ENCODE measurements around the gene BEND6.
"Not testable (repeated sequence)": the region's sequence is repeated elsewhere in the genome, so short reads cannot be mapped to it uniquely, and the experiment has no call there.

Gene BEND6

GRCh38 chr6:57033228-57033627, 78.3 kb downstream of the BEND6 start:
- H3K27me3 ChIP-seq, result no peaks in the 10 kb centered on the region
- H3K27ac ChIP-seq, result no peak overlapping the region
- H3K9me3 ChIP-seq (replicated peaks in 1 of 11), result no peaks in the 10 kb centered on the region
- no peak overlapping the region for H3K4me2 ChIP-seq
- no peaks in the 10 kb centered on the region for H3K36me3 ChIP-seq
- no peaks in the 10 kb centered on the region for H4K20me1 ChIP-seq
- no peak for TF ChIP-seq Cebpa-rat (IDR thresholded peaks at IDR 0.05)
- H3K4me3 ChIP-seq, result no peak overlapping the region
- peaks cover 3 to 8% (median 5%) of the 10 kb centered on the region in 10 experiments; a peak in 13 of 20 replicates for H3K4me1 ChIP-seq
- no peak overlapping the region for H3K9ac ChIP-seq

GRCh38 chr6:57035549-57035948, 80.6 kb downstream of the BEND6 start:
- no peak overlapping the region for H3K27ac ChIP-seq
- no peak overlapping the region for H3K4me2 ChIP-seq
- H3K9ac ChIP-seq, result no peak overlapping the region
- H3K4me1 ChIP-seq, result peaks cover 3 to 8% (median 5%) of the 10 kb centered on the region in 10 experiments; a peak in 13 of 20 replicates
- no peaks in the 10 kb centered on the region for H3K9me3 ChIP-seq (replicated peaks in 1 of 11)
- H3K27me3 ChIP-seq, result no peaks in the 10 kb centered on the region
- no peaks in the 10 kb centered on the region for H3K36me3 ChIP-seq
- H4K20me1 ChIP-seq, result no peaks in the 10 kb centered on the region
- no peak overlapping the region for H3K4me3 ChIP-seq
- no peak for TF ChIP-seq Cebpa-rat (IDR thresholded peaks at IDR 0.05)

GRCh38 chr6:57038906-57039305, 84.0 kb downstream of the BEND6 start:
- Histone ChIP-seq H3K27ac (no peak overlapping the region), H3K9ac (no peak overlapping the region), H3K27me3 (no peaks in the 10 kb centered on the region), H3K4me3 (no peak overlapping the region), H4K20me1 (no peaks in the 10 kb centered on the region), H3K4me2 (no peak overlapping the region), H3K9me3 (replicated peaks in 1 of 11) (no peaks in the 10 kb centered on the region), H3K36me3 (no peaks in the 10 kb centered on the region), H3K4me1 (no peaks in the 10 kb centered on the region)
- no peak for TF ChIP-seq Cebpa-rat (IDR thresholded peaks at IDR 0.05)

- Histone ChIP-seq H3K27ac (no peak overlapping the region), H3K4me2 (no peak overlapping the region), H3K9me3 (replicated peaks in 1 of 11) (no peaks in the 10 kb centered on the region), H3K36me3 (no peaks in the 10 kb centered on the region), H3K27me3 (no peaks in the 10 kb centered on the region), H3K4me1 (no peaks in the 10 kb centered on the region), H4K20me1 (no peaks in the 10 kb centered on the region), H3K9ac (no peak overlapping the region), H3K4me3 (no peak overlapping the region)
- TF ChIP-seq Cebpa-rat (IDR thresholded peaks at IDR 0.05), result no peak
Measured at GRCh38 chr6:57040011-57040410, 85.1 kb downstream of the BEND6 start.

- H3K4me3 ChIP-seq, result not testable (repeated sequence)
Measured at GRCh38 chr6:57044061-57044460, 89.2 kb downstream of the BEND6 start.

GRCh38 chr6:57044568-57044967, 89.7 kb downstream of the BEND6 start:
- H3K36me3 ChIP-seq, result peaks cover 5 to 16% (median 7%) of the 10 kb centered on the region in 11 experiments; a peak in 15 of 22 replicates
- H3K9me3 ChIP-seq (replicated peaks in 1 of 11), result no peaks in the 10 kb centered on the region
- H3K4me2 ChIP-seq, result no peak overlapping the region
- peaks cover 0 to 18% (median 16%) of the 10 kb centered on the region in 11 experiments; a peak in 14 of 22 replicates for H4K20me1 ChIP-seq
- H3K4me1 ChIP-seq, result peaks cover 14 to 22% (median 17%) of the 10 kb centered on the region in 10 experiments
- no peaks in the 10 kb centered on the region for H3K27me3 ChIP-seq
- H3K9ac ChIP-seq, result no peak overlapping the region
- H3K4me3 ChIP-seq, result no peak overlapping the region
- no peak overlapping the region for H3K27ac ChIP-seq
- no peak for TF ChIP-seq Cebpa-rat (IDR thresholded peaks at IDR 0.05)

More at GRCh38 chr6:57044061-57044460, 89.2 kb downstream of the BEND6 start:
- not testable (repeated sequence) for H3K27ac ChIP-seq; H3K9me3 ChIP-seq (replicated peaks in 1 of 11); H3K27me3 ChIP-seq; H3K9ac ChIP-seq; H3K4me2 ChIP-seq
- Histone ChIP-seq H4K20me1 (peaks cover 0 to 13% (median 11%) of the 10 kb centered on the region in 11 experiments; a peak in 14 of 22 replicates), H3K36me3 (peaks cover under 1 to 11% (median 2%) of the 10 kb centered on the region in 11 experiments; a peak in 12 of 22 replicates), H3K4me1 (peaks cover 11 to 17% (median 12%) of the 10 kb centered on the region in 10 experiments)

GRCh38 chr6:57046332-57047256, 91.7 kb downstream of the BEND6 start, which contains the start of gene KIAA1586:
KIAA1586 (plus strand) TSS chr6:57046693; CDS start chr6:57046756, 63 bp downstream.
- Histone ChIP-seq H3K4me3 (peak within 1 kb of the TSS; percentile 52 to 73 (median 66)), H3K27ac (peak within 1 kb of the TSS in 10 of 11 experiments; percentile 52 to 79 (median 73); a peak in 20 of 22 replicates), H3K9ac (peak within 1 kb of the TSS; percentile 32 to 82 (median 77); a peak in 21 of 22 replicates), H3K36me3 (peaks cover 24 to 37% (median 27%) of the 10 kb centered on the region in 11 experiments), H3K4me2 (peak within 1 kb of the TSS; percentile 30 to 77 (median 70)), H3K4me1 (peaks cover 14 to 25% (median 22%) of the 10 kb centered on the region in 10 experiments), H4K20me1 (peaks cover 10 to 35% (median 33%) of the 10 kb centered on the region in 11 experiments; a peak in 17 of 22 replicates)
- not testable (repeated sequence) for H3K9me3 ChIP-seq (replicated peaks in 1 of 11); H3K27me3 ChIP-seq

- H3K9ac ChIP-seq; H3K27me3 ChIP-seq; H3K4me3 ChIP-seq; H3K27ac ChIP-seq; H3K4me2 ChIP-seq; H3K9me3 ChIP-seq (replicated peaks in 1 of 11): not testable (repeated sequence)
- peaks cover 31 to 43% (median 33%) of the 10 kb centered on the region in 11 experiments for H3K36me3 ChIP-seq
- H4K20me1 ChIP-seq, result peaks cover 12 to 41% (median 33%) of the 10 kb centered on the region in 11 experiments; a peak in 17 of 22 replicates
- peaks cover 14 to 25% (median 22%) of the 10 kb centered on the region in 10 experiments for H3K4me1 ChIP-seq
Measured at GRCh38 chr6:57047257-57047585, 92.3 kb downstream of the BEND6 start.

GRCh38 chr6:57047859-57048258, 93.0 kb downstream of the BEND6 start:
- Histone ChIP-seq H3K4me3 (peak overlapping the region; percentile 32 to 67 (median 52); a peak in 19 of 20 replicates), H3K9ac (peak overlapping the region; percentile 26 to 67 (median 48); a peak in 15 of 22 replicates), H3K36me3 (peaks cover 35 to 49% (median 39%) of the 10 kb centered on the region in 11 experiments), H3K4me1 (peaks cover 14 to 25% (median 22%) of the 10 kb centered on the region in 10 experiments), H3K27ac (peak overlapping the region in 5 of 11 experiments; percentile 25 to 35 (median 26); a peak in 3 of 22 replicates), H3K4me2 (peak overlapping the region; percentile 66 to 88 (median 81)), H4K20me1 (peaks cover 12 to 43% (median 33%) of the 10 kb centered on the region in 11 experiments; a peak in 17 of 22 replicates)
- not testable (repeated sequence) for H3K9me3 ChIP-seq (replicated peaks in 1 of 11); H3K27me3 ChIP-seq

All from BLaER1 treated with 17β-estradiol and CSF1 and Interleukin-3, amounts not matched to agents 10 nM and 100 nM (cell line).